ENCODE data around the gene LHFPL2.
"Not testable (repeated sequence)": the region's sequence is repeated elsewhere in the genome, so short reads cannot be mapped to it uniquely, and the experiment has no call there.

LHFPL2 gene

GRCh38 chr5:78648359-78649210 is at the start of gene LHFPL2:
Gene LHFPL2 (minus strand): TSS chr5:78648772. CDS start chr5:78510213, 138,559 bp downstream.
- DNase-seq = peak; percentile 74

- DNase-seq = no peak
Observed at GRCh38 chr5:78696637-78697036, 48.1 kb upstream of the LHFPL2 start.

- DNase-seq = not testable (repeated sequence)
Observed at GRCh38 chr5:78696052-78696451, 47.5 kb upstream of the LHFPL2 start.

GRCh38 chr5:78693339-78693738 is 44.8 kb upstream of the LHFPL2 start:
- DNase-seq = no peak

- no peak for DNase-seq
Observed at GRCh38 chr5:78691084-78691960, 42.8 kb upstream of the LHFPL2 start.

- DNase-seq = no peak
Observed at GRCh38 chr5:78690253-78690972, 41.8 kb upstream of the LHFPL2 start.

GRCh38 chr5:78689540-78690252 is 41.1 kb upstream of the LHFPL2 start:
- DNase-seq = no peak

- not testable (repeated sequence) for DNase-seq
Observed at GRCh38 chr5:78687514-78687913, 38.9 kb upstream of the LHFPL2 start.

GRCh38 chr5:78683905-78684304 is 35.3 kb upstream of the LHFPL2 start:
- DNase-seq = not testable (repeated sequence)

- DNase-seq = no peak
Observed at GRCh38 chr5:78679905-78680304, 31.3 kb upstream of the LHFPL2 start.

GRCh38 chr5:78677777-78678668 is 29.5 kb upstream of the LHFPL2 start:
- no peak for DNase-seq

GRCh38 chr5:78675956-78676730 is 27.6 kb upstream of the LHFPL2 start:
- no peak for DNase-seq

- not testable (repeated sequence) for DNase-seq
Observed at GRCh38 chr5:78673827-78674226, 25.3 kb upstream of the LHFPL2 start.

- no peak for DNase-seq
Observed at GRCh38 chr5:78672154-78672553, 23.6 kb upstream of the LHFPL2 start.

- no peak for DNase-seq
Observed at GRCh38 chr5:78671609-78672008, 23.0 kb upstream of the LHFPL2 start.

GRCh38 chr5:78670701-78671269 is 22.2 kb upstream of the LHFPL2 start:
- no peak for DNase-seq

GRCh38 chr5:78669331-78669730 is 20.8 kb upstream of the LHFPL2 start:
- DNase-seq = no peak

- no peak for DNase-seq
Observed at GRCh38 chr5:78667461-78668103, 19.0 kb upstream of the LHFPL2 start.

GRCh38 chr5:78666975-78667374 is 18.4 kb upstream of the LHFPL2 start:
- not testable (repeated sequence) for DNase-seq

GRCh38 chr5:78666041-78666444 is 17.5 kb upstream of the LHFPL2 start:
- DNase-seq = no peak

All from RPMI8226 (cell line).